ENCODE results near the gene MAS1L.

- TF ChIP-seq CTCF (IDR thresholded peaks at IDR 0.05 in 2 of 3, conservative IDR thresholded peaks at IDR 0.05 in 1 of 3; ENCODE audit: borderline replicate concordance in 1 of 3, insufficient read depth in 1 of 3, low read depth in 2 of 3, low read length in 2 of 3) (no peak), YY1 (IDR thresholded peaks at IDR 0.05; ENCODE audit: extremely low read depth, insufficient replicate concordance, low read depth, low read length) (no peak)
Observed at GRCh38 chr6:29527126-29527525, 39.4 kb upstream of the MAS1L start.

Data from HCT116 (cell line).